T-helper 2 cell treated with Interferon-gamma antibody and Interleukin-4, amounts not matched to agents 5 μg/mL and 100 μg/mL, for 36 hours (primary cell): ENCODE data around the gene EPHB4.
"Not testable (repeated sequence)": the region's sequence is repeated elsewhere in the genome, so short reads cannot be mapped to it uniquely, and the experiment has no call there.

Experiments used
- DNase-seq: peaks from one replicate; pipeline ENCODE4 v3.0.0; 2021; ENCODE audit warnings: low spot score
- H3K27ac Mint-ChIP-seq: one replicate; pipeline ENCODE4 v1.8.0; 2021; ENCODE audit warnings: mild to moderate bottlenecking, mixed read lengths
- H3K27me3 Mint-ChIP-seq: one replicate; pipeline ENCODE4 v1.8.0; 2021; ENCODE audit warnings: low read depth, mixed read lengths
- H3K36me3 Mint-ChIP-seq: one replicate; pipeline ENCODE4 v1.8.0; 2021; ENCODE audit warnings: low read depth, mixed read lengths
- H3K4me1 Mint-ChIP-seq: one replicate; pipeline ENCODE4 v1.8.0; 2021; ENCODE audit warnings: low read depth, mixed read lengths
- H3K4me3 Mint-ChIP-seq: one replicate; pipeline ENCODE4 v1.8.0; 2022; ENCODE audit warnings: mild to moderate bottlenecking, moderate library complexity, mixed read lengths
- H3K9me3 Mint-ChIP-seq: one replicate; pipeline ENCODE4 v1.8.0; 2021; ENCODE audit warnings: mixed read lengths

EPHB4 gene

GRCh38 chr7:100768784-100769183 lies 58.5 kb downstream of the EPHB4 start:
- Mint-ChIP-seq H3K4me3 (no peak overlapping the region), H3K27ac (no peak overlapping the region), H3K9me3 (no peaks in the 10 kb centered on the region), H3K36me3 (no peaks in the 10 kb centered on the region), H3K27me3 (no peaks in the 10 kb centered on the region), H3K4me1 (no peaks in the 10 kb centered on the region)
- DNase-seq, result no peak

GRCh38 chr7:100765250-100765649 lies 62.1 kb downstream of the EPHB4 start:
- DNase-seq, result no peak
- H3K27ac Mint-ChIP-seq, result no peak overlapping the region
- no peaks in the 10 kb centered on the region for H3K9me3 Mint-ChIP-seq
- H3K27me3 Mint-ChIP-seq, result no peaks in the 10 kb centered on the region
- H3K36me3 Mint-ChIP-seq, result no peaks in the 10 kb centered on the region
- no peaks in the 10 kb centered on the region for H3K4me1 Mint-ChIP-seq
- H3K4me3 Mint-ChIP-seq, result no peak overlapping the region

GRCh38 chr7:100764841-100765240 lies 62.5 kb downstream of the EPHB4 start:
- no peak for DNase-seq
- Mint-ChIP-seq H3K4me3 (no peak overlapping the region), H3K27me3 (no peaks in the 10 kb centered on the region), H3K9me3 (no peaks in the 10 kb centered on the region), H3K4me1 (no peaks in the 10 kb centered on the region), H3K36me3 (no peaks in the 10 kb centered on the region), H3K27ac (no peak overlapping the region)

GRCh38 chr7:100763556-100764140 lies 63.7 kb downstream of the EPHB4 start:
- Mint-ChIP-seq H3K27ac (no peak overlapping the region), H3K9me3 (no peaks in the 10 kb centered on the region), H3K27me3 (no peaks in the 10 kb centered on the region)

GRCh38 chr7:100762841-100763240 lies 64.5 kb downstream of the EPHB4 start:
- H3K9me3 Mint-ChIP-seq, H3K4me3 Mint-ChIP-seq, DNase-seq, H3K4me1 Mint-ChIP-seq, H3K27ac Mint-ChIP-seq, H3K36me3 Mint-ChIP-seq, H3K27me3 Mint-ChIP-seq: not testable (repeated sequence)

More at GRCh38 chr7:100763556-100764140, 63.7 kb downstream of the EPHB4 start:
- Mint-ChIP-seq H3K4me1 (no peaks in the 10 kb centered on the region), H3K36me3 (no peaks in the 10 kb centered on the region), H3K4me3 (no peak overlapping the region)
- DNase-seq, result no peak

GRCh38 chr7:100759357-100760171 lies 67.8 kb downstream of the EPHB4 start:
- Mint-ChIP-seq H3K4me3 (no peak overlapping the region), H3K27me3 (no peaks in the 10 kb centered on the region), H3K4me1 (no peaks in the 10 kb centered on the region), H3K36me3 (no peaks in the 10 kb centered on the region), H3K27ac (no peak overlapping the region), H3K9me3 (no peaks in the 10 kb centered on the region)
- no peak for DNase-seq

- peaks cover 7% of the 10 kb centered on the region for H3K27me3 Mint-ChIP-seq
- H3K9me3 Mint-ChIP-seq, result no peaks in the 10 kb centered on the region
- DNase-seq, result no peak
- H3K4me1 Mint-ChIP-seq, result no peaks in the 10 kb centered on the region
- H3K27ac Mint-ChIP-seq, result no peak overlapping the region
- H3K4me3 Mint-ChIP-seq, result no peak overlapping the region
- no peaks in the 10 kb centered on the region for H3K36me3 Mint-ChIP-seq
Measured at GRCh38 chr7:100753750-100754149, 73.6 kb downstream of the EPHB4 start.

GRCh38 chr7:100752994-100753393 lies 74.3 kb downstream of the EPHB4 start:
- peaks cover 7% of the 10 kb centered on the region for H3K27me3 Mint-ChIP-seq

More at GRCh38 chr7:100752994-100753393, 74.3 kb downstream of the EPHB4 start:
- Mint-ChIP-seq H3K4me1 (no peaks in the 10 kb centered on the region), H3K4me3 (no peak overlapping the region), H3K27ac (no peak overlapping the region), H3K36me3 (no peaks in the 10 kb centered on the region), H3K9me3 (no peaks in the 10 kb centered on the region)
- DNase-seq, result no peak
